Gastrocnemius medialis (tissue), 4 donors: Measurements from ENCODE around the gene MAP2K6. TPM values are rescaled to one million over a fixed set of nuclear protein-coding genes. Genes with fewer than 3 reads are reported as not detected.

ENCODE experiments used
- ATAC-seq, 2 donors: fragments of 150-250 bp; one replicate each; pipeline ENCODE4 v1.9.1; 2016
- DNase-seq, 2 donors: peaks; one replicate each; pipeline ENCODE4 v3.0.0-alpha.2; 2019
- H3K27ac ChIP-seq, 4 donors: fragments of 200-600 bp; sonication (generic); 1 replicate in 1 of 4; 2 replicates in 3 of 4; pipeline ENCODE4 v1.5.1; 2016 to 2018; ENCODE audit warnings: mild to moderate bottlenecking in 2 of 4, moderate library complexity in 1 of 4
- H3K27me3 ChIP-seq, 3 donors: fragments of 200-600 bp; sonication (generic) in 2 of 3; 1 replicate in 1 of 3; 2 replicates in 2 of 3; pipeline versions ENCODE4 v1.5.1 to v1.6.0; 2016 to 2019; ENCODE audit warnings: mild to moderate bottlenecking in 1 of 3, moderate library complexity in 1 of 3
- H3K36me3 ChIP-seq, 2 donors: fragments of 200-600 bp; sonication (generic) in 1 of 2; one replicate each; pipeline ENCODE4 v1.5.1; 2017 to 2018
- H3K4me1 ChIP-seq, 2 donors: fragments of 200-600 bp; sonication (generic) in 1 of 2; one replicate each; pipeline ENCODE4 v1.5.1; 2016 to 2017; ENCODE audit warnings: mild to moderate bottlenecking in 2 of 2
- H3K4me3 ChIP-seq, 4 donors: fragments of 200-600 bp; sonication (generic) in 3 of 4; 1 replicate in 1 of 4; 2 replicates in 3 of 4; pipeline ENCODE4 v1.5.1; 2016 to 2019; ENCODE audit warnings: mild to moderate bottlenecking in 2 of 4
- H3K9me3 ChIP-seq, 3 donors: fragments of 200-600 bp; sonication (generic) in 2 of 3; 1 replicate in 1 of 3; 2 replicates in 2 of 3; pipeline ENCODE4 v1.5.1; 2016 to 2019
- CTCF ChIP-seq, 5 experiments: fragments of 450-650 bp in 3 of 5; fragments of 200-600 bp in 2 of 5; sonication (generic) in 2 of 5; IDR thresholded peaks in 4 of 5; conservative IDR thresholded peaks in 1 of 5; 1 replicate in 4 of 5; 2 replicates in 1 of 5; pipeline ENCODE4 v1.5.1; 2016 to 2019; ENCODE audit warnings: antibody characterized with exemption in 5 of 5, mild to moderate bottlenecking in 3 of 5, moderate library complexity in 3 of 5
- POLR2A ChIP-seq, 2 donors: fragments of 450-650 bp; IDR thresholded peaks; one replicate each; pipeline ENCODE4 v1.6.1; 2017; ENCODE audit warnings: antibody characterized with exemption in 2 of 2, mild to moderate bottlenecking in 2 of 2, moderate library complexity in 2 of 2
- in situ Hi-C, 4 donors: fragments of 200-750 bp; cut with MboI; loops; one replicate each; pipeline versions ENCODE4 v1.15.0 to v1.8.0; 2017; ENCODE audit warnings: low sequenced_read_pairs in 4 of 4
- intact Hi-C: fragments of 100-400 bp; cut with DNase I; formaldehyde crosslinking; loops from one replicate; pipeline ENCODE4 v1.15.1; 2023; ENCODE audit warnings: low total_unique reads
- total RNA-seq, 4 donors: library from RNA; depleted of rRNA; stranded (reverse); fragments of >200 nt; gene quantifications; one replicate each; pipeline versions ENCODE4 v1.1.0 to v1.2.3, GENCODE V29; 2016

MAP2K6 gene
- total RNA-seq, 4 donors from 2014 or later: 35.1 to 351 (median 223) TPM

GRCh38 chr17:69388822-69389442 lies 25.6 kb upstream of the MAP2K6 start:
- in situ Hi-C loops (no loop called here), intact Hi-C loops (no loop called here)
- TF ChIP-seq POLR2A (IDR thresholded peaks at IDR 0.05) (no peak), CTCF (IDR thresholded peaks at IDR 0.05 in 4 of 5, conservative IDR thresholded peaks at IDR 0.05 in 1 of 5) (no peak)
- Histone ChIP-seq H3K4me1 (no peaks in the 10 kb centered on the region), H3K36me3 (no peaks in the 10 kb centered on the region), H3K27ac (no peak overlapping the region), H3K9me3 (no peaks in the 10 kb centered on the region), H3K4me3 (no peak overlapping the region), H3K27me3 (no peaks in the 10 kb centered on the region)
- DNase-seq (no peak), ATAC-seq (no peak)

- ATAC-seq: no peak
- H3K4me1 ChIP-seq: no peaks in the 10 kb centered on the region
- in situ Hi-C loops: no loop called here
- no peaks in the 10 kb centered on the region for H3K36me3 ChIP-seq
- intact Hi-C loops: no loop called here
- DNase-seq: no peak
- TF ChIP-seq POLR2A (IDR thresholded peaks at IDR 0.05): no peak
- no peak for TF ChIP-seq CTCF (IDR thresholded peaks at IDR 0.05 in 4 of 5, conservative IDR thresholded peaks at IDR 0.05 in 1 of 5)
- H3K27ac ChIP-seq: no peak overlapping the region
- H3K4me3 ChIP-seq: no peak overlapping the region
- H3K27me3 ChIP-seq: no peaks in the 10 kb centered on the region
- no peaks in the 10 kb centered on the region for H3K9me3 ChIP-seq
Measured at GRCh38 chr17:69390795-69391501, 23.5 kb upstream of the MAP2K6 start.

- in situ Hi-C loops: no loop called here
- Histone ChIP-seq H3K27me3 (no peaks in the 10 kb centered on the region), H3K9me3 (no peaks in the 10 kb centered on the region), H3K36me3 (no peaks in the 10 kb centered on the region), H3K27ac (no peak overlapping the region), H3K4me1 (no peaks in the 10 kb centered on the region), H3K4me3 (no peak overlapping the region)
- DNase-seq: no peak
- TF ChIP-seq CTCF (IDR thresholded peaks at IDR 0.05 in 4 of 5, conservative IDR thresholded peaks at IDR 0.05 in 1 of 5) (no peak), POLR2A (IDR thresholded peaks at IDR 0.05) (no peak)
- ATAC-seq: no peak
- intact Hi-C loops: no loop called here
Measured at GRCh38 chr17:69401251-69401650, 13.2 kb upstream of the MAP2K6 start.

GRCh38 chr17:69402052-69402451 lies 12.4 kb upstream of the MAP2K6 start:
- in situ Hi-C loops: no loop called here
- no peaks in the 10 kb centered on the region for H3K9me3 ChIP-seq
- no peak for TF ChIP-seq CTCF (IDR thresholded peaks at IDR 0.05 in 4 of 5, conservative IDR thresholded peaks at IDR 0.05 in 1 of 5)
- no peak for TF ChIP-seq POLR2A (IDR thresholded peaks at IDR 0.05)

More at GRCh38 chr17:69402052-69402451, 12.4 kb upstream of the MAP2K6 start:
- no peak overlapping the region for H3K27ac ChIP-seq
- H3K36me3 ChIP-seq: no peaks in the 10 kb centered on the region
- no peak overlapping the region for H3K4me3 ChIP-seq
- H3K4me1 ChIP-seq: no peaks in the 10 kb centered on the region
- no peaks in the 10 kb centered on the region for H3K27me3 ChIP-seq
- intact Hi-C loops: no loop called here
- ATAC-seq (no peak), DNase-seq (no peak)
